ENCODE measurements around the gene THOC5.

Gene THOC5

DNA sequence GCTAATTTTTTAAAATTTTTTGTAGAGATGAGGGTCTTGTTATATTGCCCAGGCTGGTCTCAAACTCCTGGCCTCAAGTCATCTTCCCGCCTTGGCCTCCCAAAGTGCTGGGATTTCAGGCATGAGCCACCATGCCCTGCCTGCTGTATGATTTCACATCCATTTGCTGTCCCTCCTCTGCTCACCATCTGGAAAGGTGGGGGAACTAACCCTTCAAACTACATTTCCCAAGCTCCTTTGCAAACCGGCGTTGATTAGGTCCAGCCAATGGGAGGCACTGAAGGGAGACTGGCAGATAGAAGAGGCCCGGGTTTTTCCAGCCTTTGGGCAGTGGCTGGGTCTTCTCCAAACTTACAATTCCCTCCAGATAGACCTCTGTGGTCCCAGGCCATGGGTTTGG, 95.8 kb downstream of the THOC5 start:
- Histone ChIP-seq H3F3A (ENCODE audit: insufficient read depth) (no peaks in the 10 kb centered on the region), H3K9me2 (replicated peaks; ENCODE audit: insufficient read depth, low read length) (no peaks in the 10 kb centered on the region), H3K79me2 (ENCODE audit: insufficient read depth, low read length) (no peaks in the 10 kb centered on the region), H3K27ac (ENCODE audit: low read depth, low read length) (no peak overlapping the region), H3K27me3 (ENCODE audit: low read length) (no peaks in the 10 kb centered on the region), H3K4me3 (ENCODE audit: insufficient read depth, low read length, poor library complexity, severe bottlenecking) (no peak overlapping the region), H3K9me3 (ENCODE audit: insufficient read depth, low read length) (no peaks in the 10 kb centered on the region), H3K36me3 (ENCODE audit: low read length) (no peaks in the 10 kb centered on the region), H2AFZ (ENCODE audit: low read depth, low read length, severe bottlenecking) (no peak overlapping the region), H3K9ac (ENCODE audit: low read length) (no peak overlapping the region), H3K4me2 (ENCODE audit: low read depth, low read length, poor library complexity, severe bottlenecking) (no peak overlapping the region), H4K20me1 (ENCODE audit: low read depth, low read length) (no peaks in the 10 kb centered on the region)
- TF ChIP-seq, protein P1, sequence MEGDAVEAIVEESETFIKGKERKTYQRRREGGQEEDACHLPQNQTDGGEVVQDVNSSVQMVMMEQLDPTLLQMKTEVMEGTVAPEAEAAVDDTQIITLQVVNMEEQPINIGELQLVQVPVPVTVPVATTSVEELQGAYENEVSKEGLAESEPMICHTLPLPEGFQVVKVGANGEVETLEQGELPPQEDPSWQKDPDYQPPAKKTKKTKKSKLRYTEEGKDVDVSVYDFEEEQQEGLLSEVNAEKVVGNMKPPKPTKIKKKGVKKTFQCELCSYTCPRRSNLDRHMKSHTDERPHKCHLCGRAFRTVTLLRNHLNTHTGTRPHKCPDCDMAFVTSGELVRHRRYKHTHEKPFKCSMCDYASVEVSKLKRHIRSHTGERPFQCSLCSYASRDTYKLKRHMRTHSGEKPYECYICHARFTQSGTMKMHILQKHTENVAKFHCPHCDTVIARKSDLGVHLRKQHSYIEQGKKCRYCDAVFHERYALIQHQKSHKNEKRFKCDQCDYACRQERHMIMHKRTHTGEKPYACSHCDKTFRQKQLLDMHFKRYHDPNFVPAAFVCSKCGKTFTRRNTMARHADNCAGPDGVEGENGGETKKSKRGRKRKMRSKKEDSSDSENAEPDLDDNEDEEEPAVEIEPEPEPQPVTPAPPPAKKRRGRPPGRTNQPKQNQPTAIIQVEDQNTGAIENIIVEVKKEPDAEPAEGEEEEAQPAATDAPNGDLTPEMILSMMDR (IDR thresholded peaks at IDR 0.05; ENCODE audit: insufficient read depth, low read length, poor library complexity, severe bottlenecking): no peak
- no peak for TF ChIP-seq EZH2phosphoT487 (conservative IDR thresholded peaks at IDR 0.05; ENCODE audit: low read length)

DNA sequence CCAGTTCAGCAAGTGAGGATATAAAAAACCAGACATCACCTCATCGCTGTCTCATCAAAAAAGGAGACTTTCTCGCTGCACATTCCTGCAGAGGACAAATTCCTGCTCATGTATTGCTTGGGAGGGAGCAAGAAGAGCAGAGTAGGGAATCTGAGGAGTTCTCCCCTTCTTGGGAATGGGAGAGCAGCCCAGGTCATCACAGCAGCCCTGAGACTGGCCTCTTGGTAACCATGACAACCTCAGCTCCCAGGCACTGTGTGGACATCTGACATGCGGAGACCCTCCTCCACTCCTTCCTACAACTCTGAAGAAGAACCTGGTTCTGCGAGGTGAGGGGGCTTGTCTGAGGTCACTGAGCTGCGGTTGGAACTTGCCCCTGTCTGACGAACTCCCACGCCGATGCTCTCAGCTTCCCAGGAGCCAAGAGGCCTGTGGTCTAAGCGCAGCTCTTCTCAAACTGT, 97.3 kb downstream of the THOC5 start:
- H2AFZ ChIP-seq (ENCODE audit: low read depth, low read length, severe bottlenecking): no peak overlapping the region
- no peaks in the 10 kb centered on the region for H3K9me2 ChIP-seq (replicated peaks; ENCODE audit: insufficient read depth, low read length)
- H3F3A ChIP-seq (ENCODE audit: insufficient read depth): no peaks in the 10 kb centered on the region
- H3K4me2 ChIP-seq (ENCODE audit: low read depth, low read length, poor library complexity, severe bottlenecking): no peak overlapping the region
- H3K36me3 ChIP-seq (ENCODE audit: low read length): no peaks in the 10 kb centered on the region
- no peaks in the 10 kb centered on the region for H4K20me1 ChIP-seq (ENCODE audit: low read depth, low read length)
- H3K9me3 ChIP-seq (ENCODE audit: insufficient read depth, low read length): no peaks in the 10 kb centered on the region
- no peak overlapping the region for H3K9ac ChIP-seq (ENCODE audit: low read length)
- no peaks in the 10 kb centered on the region for H3K27me3 ChIP-seq (ENCODE audit: low read length)
- TF ChIP-seq, protein P1 (IDR thresholded peaks at IDR 0.05; ENCODE audit: insufficient read depth, low read length, poor library complexity, severe bottlenecking): no peak
- no peak for TF ChIP-seq EZH2phosphoT487 (conservative IDR thresholded peaks at IDR 0.05; ENCODE audit: low read length)
- no peak overlapping the region for H3K27ac ChIP-seq (ENCODE audit: low read depth, low read length)
- H3K4me3 ChIP-seq (ENCODE audit: insufficient read depth, low read length, poor library complexity, severe bottlenecking): no peak overlapping the region
- no peaks in the 10 kb centered on the region for H3K79me2 ChIP-seq (ENCODE audit: insufficient read depth, low read length)
